Stimulated activated CD8-positive, alpha-beta memory T cell treated with anti-CD3 and anti-CD28 coated beads, Interleukin-4, amount 100 ng/mL, for 4 hours (primary cell): ENCODE results near the gene KCND2.

ENCODE experiments used
- DNase-seq, 2 donors: peaks; one replicate each; pipeline ENCODE4 v3.0.0-alpha.2; 2020; ENCODE audit warnings: low read depth in 2 of 2, low spot score in 1 of 2

KCND2 gene

DNA sequence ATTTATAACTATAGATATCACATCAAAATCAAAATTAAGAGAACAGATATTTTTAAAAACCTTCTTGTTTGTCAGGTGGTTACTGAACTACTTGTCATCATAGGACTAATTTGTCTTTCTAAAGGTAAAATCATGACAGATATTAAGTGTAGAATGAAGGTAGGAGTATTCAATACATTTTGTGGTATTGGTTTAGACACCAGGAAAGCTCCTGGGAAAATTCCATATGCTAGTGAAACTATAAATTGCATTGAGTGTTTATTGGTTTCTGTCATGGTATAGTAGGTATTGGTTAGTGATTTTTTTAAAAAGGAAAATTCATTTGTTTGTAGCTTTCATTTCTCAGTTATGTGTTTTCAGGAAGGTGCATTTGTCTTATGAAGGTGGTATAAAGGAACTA, 132.7 kb downstream of the KCND2 start:
- DNase-seq = no peak

DNA sequence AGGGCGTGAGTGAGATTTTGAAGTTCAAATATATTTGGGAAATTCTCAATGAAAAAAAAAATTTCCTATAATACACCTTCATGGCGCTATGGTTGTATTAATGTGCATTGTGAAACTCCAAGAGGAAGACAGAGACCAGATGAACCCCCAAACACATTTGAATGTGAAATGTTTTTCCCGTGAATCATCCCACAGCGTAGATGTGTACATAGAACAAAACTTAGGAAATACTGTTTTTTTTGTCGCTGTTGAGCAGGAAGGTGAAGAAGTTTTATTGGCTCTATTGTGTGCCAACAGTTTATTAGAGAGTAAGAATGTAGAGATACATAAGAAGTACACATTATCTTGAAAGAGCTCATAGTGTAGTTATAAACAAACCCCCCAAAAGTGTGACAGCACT, 134.0 kb downstream of the KCND2 start:
- no peak for DNase-seq

DNA sequence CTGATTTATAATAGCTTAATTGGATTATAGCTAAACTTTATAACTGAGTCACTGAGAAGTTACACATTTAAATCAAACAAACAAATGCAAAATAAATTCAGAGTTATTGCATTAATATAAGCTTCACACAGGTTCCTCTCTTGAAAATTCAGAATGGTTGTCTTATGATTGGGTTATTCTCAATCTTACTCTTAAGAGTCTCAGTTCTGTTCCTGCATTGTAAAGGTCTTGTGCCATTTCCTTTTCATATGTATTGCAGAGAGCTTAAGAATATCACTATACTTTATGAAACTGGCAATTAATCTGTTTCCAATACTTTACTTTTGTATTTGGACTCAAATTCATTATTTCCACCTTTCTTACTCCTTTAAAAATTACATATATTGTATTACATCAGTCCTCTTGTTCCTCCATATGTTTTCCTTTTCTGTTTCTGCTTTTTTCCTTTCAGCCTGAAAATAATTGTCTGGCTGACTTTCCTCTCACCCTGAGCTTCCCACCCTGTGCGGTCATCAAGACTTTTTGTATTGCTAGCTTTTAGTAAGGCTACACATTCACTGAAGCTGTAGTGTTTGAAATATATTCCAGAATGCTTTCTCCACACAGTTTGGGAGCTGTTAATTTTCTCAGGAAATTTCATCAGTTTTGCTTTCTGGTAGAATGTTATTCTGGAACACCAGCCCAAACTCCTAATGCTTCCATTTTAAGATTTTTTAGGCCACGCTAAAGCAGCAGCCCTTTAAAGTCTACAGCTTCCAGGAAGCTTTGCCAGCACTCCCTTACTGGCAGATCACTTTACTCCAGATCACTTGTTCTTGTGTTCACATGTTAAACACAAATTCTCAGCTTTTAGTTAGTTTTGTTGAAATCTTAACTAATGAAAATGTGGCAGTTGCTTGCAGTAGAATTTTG, 139.4 kb downstream of the KCND2 start:
- DNase-seq = no peak

DNA sequence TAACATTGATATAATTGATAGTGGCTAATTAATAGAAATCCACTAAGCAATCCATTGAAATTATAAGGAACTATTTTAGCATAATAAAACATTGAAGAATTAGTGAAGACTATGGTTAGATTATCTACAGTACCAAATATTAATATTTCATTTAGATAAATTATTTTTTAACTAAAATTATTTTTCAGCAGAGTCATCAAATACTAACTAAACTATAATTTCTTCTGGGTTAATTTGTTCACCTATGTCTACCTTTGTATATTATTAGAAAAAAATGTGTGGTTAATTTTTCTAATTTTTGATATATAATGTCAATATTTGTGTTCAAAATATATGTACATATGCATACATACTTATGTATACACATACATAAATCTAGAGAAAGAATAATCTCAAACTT, 140.2 kb downstream of the KCND2 start:
- DNase-seq = no peak

DNA sequence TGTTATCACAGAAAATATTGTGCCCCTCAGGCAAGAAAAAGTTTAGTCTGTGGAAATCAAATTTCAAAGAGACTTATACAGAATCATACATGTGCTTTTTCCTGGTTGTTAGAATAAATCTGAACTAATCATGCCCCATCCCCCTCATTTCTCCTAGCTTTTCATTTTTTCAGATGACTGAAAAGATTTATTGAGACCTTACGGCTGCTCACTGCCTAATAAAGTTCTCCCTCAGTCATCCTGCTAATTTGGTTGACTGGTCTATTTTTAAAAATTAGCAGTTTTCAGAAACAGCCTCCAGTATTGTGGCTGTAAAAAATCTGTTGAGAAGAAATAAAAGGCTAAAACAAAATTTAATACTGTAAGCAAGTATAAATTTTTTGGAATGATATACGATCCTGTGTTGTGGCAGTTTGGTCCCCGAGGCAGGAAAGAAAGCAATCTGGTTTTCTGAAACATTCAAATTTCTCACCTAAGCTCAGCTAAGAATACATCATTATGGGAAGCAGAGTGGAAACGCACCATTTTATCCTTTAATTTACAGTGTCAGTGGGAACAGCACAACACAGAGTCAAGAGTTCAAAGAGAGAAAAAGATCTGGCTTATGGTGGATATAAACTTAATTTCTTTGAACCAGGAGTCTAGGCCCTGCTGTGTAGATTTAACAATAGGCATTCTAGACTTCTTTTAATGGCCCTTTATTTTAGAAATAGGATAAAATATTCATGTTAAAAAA, 144.4 kb downstream of the KCND2 start:
- DNase-seq = no peak

DNA sequence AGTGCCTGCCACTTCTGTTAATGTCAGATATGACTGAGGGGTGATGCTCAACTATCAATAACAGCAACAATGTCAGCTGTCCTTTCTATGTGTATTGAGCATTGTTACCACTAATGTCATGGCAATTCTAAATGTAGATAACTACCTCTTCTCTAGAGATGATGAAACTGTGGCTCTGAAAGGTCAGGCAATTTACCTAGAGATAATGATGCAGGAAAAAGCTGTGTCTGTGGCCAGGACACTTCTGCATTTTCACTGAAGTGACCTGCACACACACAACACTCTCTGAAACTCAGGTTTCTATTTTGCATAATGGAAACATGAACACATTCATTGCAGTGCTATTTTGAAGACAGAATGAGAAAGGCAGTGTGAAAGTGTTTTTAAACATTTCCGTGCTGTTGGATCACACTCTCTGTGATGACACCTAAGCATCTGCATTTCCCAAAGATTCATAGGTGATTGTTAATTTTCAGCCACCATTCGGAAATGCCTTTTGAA, 148.2 kb downstream of the KCND2 start:
- DNase-seq = no peak

DNA sequence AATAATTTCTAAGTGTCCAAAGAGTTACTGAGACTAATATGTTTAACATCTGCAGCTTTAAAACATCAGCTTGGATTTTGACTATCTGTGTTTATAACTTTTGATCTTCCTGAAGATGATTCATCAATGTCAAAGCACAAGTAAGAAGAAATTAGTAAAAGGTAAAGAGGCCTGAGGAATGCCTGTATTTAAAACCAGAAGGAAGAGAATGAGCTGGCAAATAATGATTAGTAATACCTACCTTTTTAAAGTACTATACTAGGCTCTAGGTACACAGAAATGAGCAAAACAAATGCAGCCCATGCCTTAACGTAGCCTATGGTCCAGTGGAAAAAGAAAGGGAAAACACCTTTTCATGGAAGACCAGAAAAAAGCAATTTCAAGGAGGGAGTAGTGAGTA, 158.0 kb downstream of the KCND2 start:
- DNase-seq = no peak

DNA sequence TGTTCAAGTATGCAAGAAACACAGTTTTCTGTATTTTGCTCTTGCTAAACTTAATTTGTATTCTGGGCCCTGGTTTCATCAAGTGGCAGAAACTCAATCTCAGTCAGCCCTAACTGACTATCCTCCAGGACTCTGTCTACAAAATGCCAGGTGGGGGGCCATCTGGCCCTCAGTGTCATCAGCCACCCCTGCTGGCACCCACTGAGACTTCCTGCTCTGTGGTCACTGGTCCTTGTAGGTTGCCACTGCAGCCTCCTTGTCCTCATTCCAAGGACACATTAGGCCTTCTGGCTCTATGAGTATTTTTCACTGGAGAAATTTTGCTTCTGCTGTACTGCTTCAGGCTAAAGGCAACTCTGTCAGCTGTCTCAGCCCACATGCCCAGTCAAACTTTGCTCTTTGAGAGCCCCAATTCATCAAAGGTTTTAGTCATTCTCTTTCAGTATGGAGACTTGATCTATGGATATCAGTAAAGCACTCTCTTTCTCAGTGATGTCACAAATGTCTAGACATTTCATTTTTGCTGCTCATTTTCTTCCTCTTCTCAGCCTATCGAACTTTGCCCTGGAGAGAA, 163.6 kb downstream of the KCND2 start:
- no peak for DNase-seq

DNA sequence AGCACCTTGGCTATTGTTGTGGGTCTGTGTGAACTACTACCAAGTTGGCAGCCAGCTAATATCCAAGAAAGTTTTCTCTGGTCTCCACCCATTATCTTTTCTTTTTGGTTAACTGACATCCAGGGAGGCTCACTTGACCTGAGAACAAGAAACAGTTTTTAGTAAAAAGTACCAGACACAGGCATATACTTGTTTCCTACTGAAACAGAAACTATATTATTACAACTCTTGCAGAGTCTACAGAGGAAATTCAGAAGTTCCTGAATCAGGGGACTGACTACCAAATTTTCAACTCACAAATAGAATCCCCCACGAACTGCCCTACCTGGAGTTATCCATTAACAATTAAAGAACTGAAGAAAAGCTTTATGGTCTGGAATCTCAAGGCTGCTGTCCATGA, 168.9 kb downstream of the KCND2 start:
- no peak for DNase-seq

DNA sequence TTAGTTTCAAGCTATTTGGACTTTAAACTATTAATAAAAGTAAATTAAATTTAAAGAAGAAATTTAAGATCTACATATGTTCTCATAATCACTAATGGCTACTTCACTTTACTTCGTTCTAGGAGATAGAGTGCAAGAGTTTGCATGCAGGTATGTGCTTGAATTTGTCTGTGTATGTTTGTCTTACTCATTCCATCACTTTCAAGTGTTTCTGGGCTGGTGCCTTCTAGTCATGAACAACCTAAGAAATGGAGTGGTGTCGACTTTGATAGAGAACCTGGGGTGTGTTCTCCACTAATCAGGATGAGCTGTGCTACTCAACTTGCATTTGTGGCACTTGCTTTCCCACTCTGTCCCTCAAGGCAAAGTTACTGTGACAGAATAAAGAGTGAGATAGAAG, 169.9 kb downstream of the KCND2 start:
- no peak for DNase-seq

DNA sequence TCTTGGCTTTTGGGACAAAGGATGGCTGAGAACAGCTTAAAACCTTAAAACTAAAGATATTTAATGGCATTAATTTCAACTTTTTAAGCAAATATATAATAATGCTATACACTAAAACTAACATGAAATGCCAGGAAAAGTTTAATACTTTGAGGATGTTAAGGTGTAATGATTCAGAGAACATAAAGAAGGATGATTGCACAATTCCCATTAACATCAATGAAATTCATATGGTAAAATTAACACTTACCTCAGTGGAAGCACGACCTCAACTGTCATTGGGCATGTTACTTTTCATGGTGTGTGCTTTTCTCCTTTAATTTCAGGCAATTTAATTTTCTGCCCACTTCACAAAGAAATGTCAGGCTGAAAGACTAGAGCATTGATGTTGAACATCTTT, 171.7 kb downstream of the KCND2 start:
- DNase-seq = no peak

DNA sequence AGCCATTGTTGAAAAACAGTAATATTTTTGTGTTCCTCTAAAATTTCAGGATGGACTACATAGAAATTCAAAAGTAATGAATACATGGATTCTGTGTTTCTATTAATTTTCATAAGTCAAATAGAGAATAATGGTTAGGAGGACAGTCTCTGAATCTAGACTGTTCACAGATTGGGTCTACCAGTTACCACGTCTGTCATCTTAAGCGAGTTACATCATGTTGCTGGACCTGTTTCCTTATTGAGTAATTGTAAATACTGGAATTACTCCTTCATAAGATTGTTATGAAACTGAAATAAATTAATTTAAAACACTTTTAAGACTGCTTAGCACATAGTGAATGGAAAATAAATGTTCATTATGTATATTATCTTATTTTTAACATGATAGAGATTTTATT, 172.3 kb downstream of the KCND2 start:
- no peak for DNase-seq

DNA sequence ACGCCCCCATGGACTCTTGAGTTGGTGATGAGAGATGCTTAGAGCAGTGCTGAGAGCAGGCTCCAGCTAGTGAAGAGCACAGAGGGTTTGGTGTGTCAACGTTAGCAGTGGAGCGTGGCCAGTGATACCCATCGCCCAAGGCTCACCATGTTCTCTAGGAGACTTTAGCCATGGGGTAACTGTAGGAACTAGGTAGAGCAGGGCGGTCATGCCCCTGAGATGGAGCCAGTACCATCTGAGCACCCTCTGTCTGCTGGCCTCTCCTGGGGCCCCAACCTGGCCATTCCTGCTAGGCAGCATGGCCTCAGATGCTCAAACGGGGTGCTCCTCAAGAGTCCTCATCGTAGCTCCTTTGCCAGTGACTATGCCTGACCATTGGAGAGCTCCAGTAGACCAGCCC, 179.7 kb downstream of the KCND2 start:
- no peak for DNase-seq

DNA sequence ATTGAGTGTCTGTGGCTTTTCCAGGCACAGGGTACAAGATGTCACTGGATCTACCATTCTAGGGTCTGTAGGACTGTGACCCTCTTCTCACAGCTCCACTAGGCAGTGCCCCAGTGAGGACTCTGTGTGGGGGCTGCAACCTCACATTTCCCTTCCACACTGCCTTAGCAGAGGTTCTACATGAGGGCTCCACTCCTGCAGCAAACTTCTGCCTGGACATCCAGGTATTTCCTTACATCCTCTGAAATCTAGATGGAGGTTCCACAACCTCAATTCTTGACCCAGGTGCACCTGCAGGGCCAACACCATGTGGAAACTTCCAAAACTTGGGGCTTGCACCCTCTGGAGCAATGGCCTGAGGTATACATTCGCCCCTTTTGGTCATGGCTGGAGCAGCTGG, 183.7 kb downstream of the KCND2 start:
- DNase-seq = no peak

DNA sequence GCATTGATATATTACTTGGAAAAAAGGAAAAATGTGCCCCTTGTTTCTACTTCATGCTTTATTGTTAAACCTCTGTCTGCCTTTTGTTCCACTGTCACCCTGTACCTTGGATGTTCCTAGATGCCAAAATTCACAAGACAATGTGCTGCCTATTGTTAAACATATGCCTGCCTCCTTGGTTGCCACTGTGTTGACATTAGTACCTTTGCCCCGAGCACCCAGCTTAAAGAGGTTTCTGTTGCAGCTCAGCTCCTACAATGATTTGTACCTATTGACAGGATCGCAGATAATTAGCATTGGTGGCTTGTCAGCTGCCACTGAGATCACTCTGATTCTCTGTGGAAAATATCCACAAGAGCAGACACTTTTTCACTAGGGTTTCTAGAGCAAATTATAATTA, 188.0 kb downstream of the KCND2 start:
- no peak for DNase-seq

DNA sequence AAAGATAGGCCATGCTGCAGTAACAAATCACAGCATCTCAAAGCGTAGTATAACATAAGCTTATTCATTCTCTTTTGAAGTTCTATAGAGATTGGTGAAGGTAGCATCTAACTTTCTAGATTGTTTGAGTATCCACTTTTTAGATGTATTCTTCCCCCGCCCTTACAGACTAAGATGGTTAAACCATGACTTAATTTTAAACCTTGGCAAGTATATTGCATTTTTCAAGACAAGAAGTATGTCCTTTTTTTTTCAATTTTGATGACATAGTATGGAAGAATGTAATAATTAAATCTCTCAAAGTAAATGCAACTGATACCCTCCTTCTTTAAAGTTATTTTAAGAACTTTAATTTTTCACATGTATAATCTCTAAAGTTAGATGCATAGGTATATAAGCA, 190.0 kb downstream of the KCND2 start:
- no peak for DNase-seq

DNA sequence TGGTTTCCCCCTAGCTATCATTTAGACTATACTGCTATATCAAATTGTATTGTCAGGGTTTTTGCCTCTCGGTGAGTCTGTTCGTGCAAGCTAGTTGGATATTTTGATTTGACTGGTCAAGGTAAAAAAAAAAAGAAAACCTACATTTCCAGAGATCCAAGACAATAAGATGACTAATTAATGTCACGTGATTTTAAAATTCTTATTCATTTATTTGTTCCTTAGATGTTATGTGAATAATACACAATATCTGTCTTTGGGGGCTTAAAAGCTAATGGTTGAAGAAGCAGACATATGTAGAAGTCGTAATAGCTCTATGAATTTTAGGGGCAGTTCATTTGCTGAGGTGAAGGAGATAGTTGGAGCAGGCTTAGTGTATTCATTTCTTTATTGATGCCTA, 191.1 kb downstream of the KCND2 start:
- DNase-seq = no peak

DNA sequence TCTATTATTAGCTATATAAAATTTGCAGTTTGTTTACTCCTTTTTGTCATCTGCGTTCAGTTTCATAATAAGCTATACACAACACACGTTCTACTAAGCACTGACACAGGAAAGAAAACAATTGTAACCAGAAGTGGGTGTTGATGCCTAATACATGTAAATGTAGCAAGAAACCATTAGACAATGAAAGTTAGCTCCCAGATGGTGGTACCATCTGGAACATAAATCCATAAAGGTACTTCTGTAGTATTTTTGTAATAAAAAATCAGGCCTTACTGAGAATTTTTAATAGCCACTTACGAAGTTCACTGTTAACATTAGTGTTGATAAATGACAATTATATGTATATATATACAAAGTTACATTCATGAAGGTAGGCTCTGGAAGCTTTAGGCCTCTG, 194.7 kb downstream of the KCND2 start:
- DNase-seq = no peak

DNA sequence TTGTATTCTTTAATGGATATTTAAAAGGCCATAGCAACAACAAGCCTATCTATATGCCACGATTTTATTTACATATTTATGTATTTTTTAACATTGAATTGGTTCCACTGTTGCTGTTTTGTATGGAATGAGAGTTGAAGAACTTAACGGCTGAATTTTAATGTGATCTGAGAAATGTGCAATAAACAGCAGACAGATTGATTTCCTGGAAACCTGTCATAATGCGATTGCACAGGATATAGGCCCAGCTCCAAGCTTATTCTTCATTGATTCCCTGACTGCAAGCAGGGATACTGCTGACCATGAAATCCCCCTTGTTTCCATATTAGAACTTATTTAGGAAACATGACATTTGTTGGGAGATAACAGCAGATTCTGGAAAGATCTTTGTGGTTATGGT, 195.6 kb downstream of the KCND2 start:
- DNase-seq = no peak

DNA sequence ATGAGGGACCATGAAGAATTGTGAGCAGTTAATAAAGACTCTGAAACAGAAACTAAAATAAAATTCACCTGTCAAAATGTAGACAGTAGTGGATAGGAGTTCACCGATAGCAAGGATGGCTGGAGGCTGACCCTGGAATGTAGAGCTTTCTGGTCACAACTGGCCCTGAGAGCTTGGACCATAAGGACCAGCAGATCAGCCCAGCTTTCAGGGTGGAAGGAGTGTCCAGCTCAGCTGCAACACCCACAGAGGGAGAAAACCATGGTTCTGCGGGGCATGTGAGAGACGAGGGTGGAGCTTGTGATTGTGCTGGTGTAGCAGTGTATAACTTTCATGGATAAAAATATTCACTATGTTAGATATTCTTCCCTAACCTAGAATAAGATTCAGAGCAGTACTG, 199.9 kb downstream of the KCND2 start:
- no peak for DNase-seq

DNA sequence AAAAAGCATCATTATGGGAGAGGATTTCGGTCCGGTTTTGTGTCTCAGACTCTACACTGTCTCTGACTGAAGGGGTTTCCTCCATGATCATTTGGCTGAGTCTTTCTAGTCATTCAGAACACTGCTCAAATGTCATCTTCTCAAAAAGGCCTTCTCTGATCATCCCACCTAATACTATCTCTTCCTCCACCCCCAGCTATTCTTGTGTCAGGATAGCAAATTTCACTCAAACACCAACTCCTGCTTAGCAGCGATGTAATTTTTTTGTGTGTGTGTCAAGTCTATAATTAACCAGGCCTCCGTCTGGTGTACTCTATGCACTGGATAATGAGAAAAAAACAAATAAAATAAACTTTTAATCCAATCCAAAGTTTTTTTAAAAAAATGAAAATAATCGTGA, 200.4 kb downstream of the KCND2 start:
- no peak for DNase-seq

DNA sequence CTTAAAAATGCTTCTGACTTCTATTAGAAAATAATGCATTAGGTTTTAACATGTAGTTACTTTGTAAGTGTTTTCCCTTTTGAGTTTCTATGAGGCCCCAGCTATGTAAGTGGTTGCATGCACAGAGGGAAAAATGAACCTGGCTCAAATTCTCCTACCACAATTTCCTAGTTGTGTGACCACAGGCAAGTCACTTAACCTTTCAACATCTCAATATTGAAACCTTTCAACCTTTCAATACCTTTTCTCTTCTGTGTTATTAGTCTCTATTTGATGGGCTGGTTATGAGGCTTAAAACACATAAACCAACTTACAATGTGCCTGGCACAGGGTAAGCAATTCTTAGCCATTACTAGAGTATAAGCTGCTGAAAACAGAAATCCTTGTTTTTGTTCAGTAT, 203.0 kb downstream of the KCND2 start:
- no peak for DNase-seq
